K562 (cell line): ENCODE data around the gene DNAI1. TPM values are rescaled to one million over a fixed set of nuclear protein-coding genes. Genes with fewer than 3 reads are reported as not detected.

ENCODE experiments used
- ATAC-seq: fragments of 200-7000 bp; cut with Tn5 transposase; 3 replicates; pipeline ENCODE4 v1.9.1; 2020; ENCODE audit warnings: moderate library complexity
- BruUV-seq: library from RNA; stranded (reverse); fragments of 400-500 nt; replicated peaks from 2 replicates; lab custom pipeline; 2021; lab: Mats Ljungman, UMichigan
- CTCF ChIA-PET: fragments of 300-600 bp; formaldehyde crosslinking; extraction: SDS; loops from one replicate; lab custom pipeline; 2021; ENCODE audit warnings: low intra/inter-chr PET ratio; lab: Yijun Ruan, JAX
- POLR2A ChIA-PET: fragments of 300-600, 350-650 bp; sonication (Branson Sonifier 250); formaldehyde crosslinking; extraction: SDS; loops from one replicate; lab custom pipeline; 2021; ENCODE audit warnings: antibody characterized with exemption, inconsistent platforms; lab: Yijun Ruan, JAX
- DNase-seq, 4 experiments: peaks; one replicate each; pipeline versions ENCODE4 v3.0.0 to v3.0.0-alpha.2; 2011 to 2018; ENCODE audit warnings: low spot score in 3 of 4, mixed read lengths in 3 of 4; ENCODE audit errors: extremely low read depth in 1 of 4
- FAIRE-seq: peaks from 2 replicates; lab custom pipeline; 2011; peaks lifted over from hg19 to GRCh38; lab: Jason Lieb, UNC
- H2AFZ ChIP-seq: 2 replicates; pipeline ENCODE4 v1.6.0; 2011; ENCODE audit warnings: low read depth, low read length, control low read depth, inconsistent platforms
- H3K27ac ChIP-seq: fragments of 200-600 bp; 3 replicates; pipeline ENCODE4 v1.8.0; 2011; ENCODE audit warnings: low read depth, mild to moderate bottlenecking, control low read depth, inconsistent platforms, low read length, moderate library complexity, mixed read lengths; ENCODE audit errors: extremely low read depth
- H3K27me3 ChIP-seq, 2 experiments: fragments of 300-600 bp in 1 of 2; 2 replicates in 1 of 2; 3 replicates in 1 of 2; pipeline versions ENCODE4 v1.6.0 to v1.8.0; 2011; ENCODE audit warnings: inconsistent platforms in 2 of 2, low read length in 2 of 2, mild to moderate bottlenecking in 1 of 2, mixed read lengths in 1 of 2, moderate library complexity in 1 of 2; ENCODE audit not compliant: control insufficient read depth in 2 of 2, insufficient read depth in 2 of 2
- H3K36me3 ChIP-seq: fragments of 300-600 bp; 3 replicates; pipeline ENCODE4 v1.8.0; 2011; ENCODE audit warnings: mild to moderate bottlenecking, low read length, inconsistent platforms; ENCODE audit not compliant: control insufficient read depth, insufficient read depth
- H3K4me1 ChIP-seq, 2 experiments: fragments of 200-600 bp in 1 of 2; replicated peaks in 1 of 2; 2 replicates in 1 of 2; 3 replicates in 1 of 2; pipeline versions ENCODE4 v1.5.1 to v1.8.0; 2011; ENCODE audit warnings: inconsistent platforms in 2 of 2, low read length in 2 of 2, mild to moderate bottlenecking in 1 of 2, mixed read lengths in 1 of 2, moderate library complexity in 1 of 2; ENCODE audit not compliant: control insufficient read depth in 2 of 2, insufficient read depth in 2 of 2
- H3K4me2 ChIP-seq: 2 replicates; pipeline ENCODE4 v1.6.1; 2011; ENCODE audit warnings: low read length, control low read depth, inconsistent platforms, mixed read lengths; ENCODE audit not compliant: insufficient read depth
- H3K4me3 ChIP-seq: fragments of 200-600 bp; sonication (generic), shearing (Covaris generic); 2 replicates; pipeline ENCODE4 v1.5.1; 2016; ENCODE audit warnings: control low read depth, inconsistent platforms
- H3K79me2 ChIP-seq: fragments of 200-600 bp; 3 replicates; pipeline ENCODE4 v1.8.0; 2011; ENCODE audit warnings: low read length, inconsistent platforms; ENCODE audit not compliant: control insufficient read depth, insufficient read depth
- H3K9ac ChIP-seq, 2 experiments: 2 replicates each; pipeline versions ENCODE4 v1.6.0 to v1.6.1; 2011; ENCODE audit warnings: low read depth in 2 of 2, low read length in 2 of 2, control low read depth in 1 of 2, inconsistent platforms in 1 of 2, mild to moderate bottlenecking in 1 of 2, mixed read lengths in 1 of 2; ENCODE audit not compliant: insufficient read depth in 1 of 2
- H3K9me1 ChIP-seq: one replicate; pipeline ENCODE4 v1.6.0; 2011; ENCODE audit warnings: inconsistent platforms, mild to moderate bottlenecking, low read length, moderate library complexity; ENCODE audit not compliant: control insufficient read depth, insufficient read depth
- H3K9me3 ChIP-seq: replicated peaks from 2 replicates; pipeline ENCODE4 v1.5.1; 2011; ENCODE audit warnings: low read depth, low read length, inconsistent platforms; ENCODE audit not compliant: control insufficient read depth, insufficient read depth
- H4K20me1 ChIP-seq: replicated peaks from 2 replicates; pipeline ENCODE4 v1.6.1; 2011; ENCODE audit warnings: low read length, inconsistent platforms, mixed read lengths; ENCODE audit not compliant: control insufficient read depth, insufficient read depth
- BRF1 ChIP-seq: IDR thresholded peaks from 3 replicates; pipeline ENCODE4 v1.6.1; 2011; ENCODE audit warnings: borderline replicate concordance, mild to moderate bottlenecking; ENCODE audit not compliant: insufficient read length; ENCODE audit errors: extremely low read depth
- DLX4 ChIP-seq: fragments of 250-450 bp; sonication (Bioruptor Pico); IDR thresholded peaks from 2 replicates; pipeline ENCODE4 v1.6.1; 2021; ENCODE audit warnings: mild to moderate bottlenecking
- EHMT2 ChIP-seq: fragments of 450-650 bp; IDR thresholded peaks from 2 replicates; pipeline ENCODE4 v1.6.1; 2018; ENCODE audit warnings: antibody characterized with exemption
- ELF4 ChIP-seq: fragments of 450-650 bp; formaldehyde crosslinking; IDR thresholded peaks from 2 replicates; pipeline ENCODE4 v1.4.0; 2022; ENCODE audit warnings: missing genetic modification characterization
- MIER1 ChIP-seq: fragments of 450-650 bp; IDR thresholded peaks from 2 replicates; pipeline ENCODE4 v1.6.1; 2016; ENCODE audit warnings: antibody characterized with exemption, mild to moderate bottlenecking, low read depth
- ZNF282 ChIP-seq: sonication (generic); formaldehyde crosslinking; IDR thresholded peaks from 2 replicates; pipeline ENCODE4 v1.8.1; 2023; ENCODE audit warnings: missing genetic modification reagents
- WGBS: fragments of 100-300 bp; shearing (Covaris generic); methylation state at CpG from one replicate; pipeline ENCODE4 v1.1.6; 2016; ENCODE audit warnings: low coverage, mixed read lengths; ENCODE audit not compliant: insufficient coverage; ENCODE audit errors: missing lambda C conversion rate; 5-methylcytosine and 5-hydroxymethylcytosine counted together
- in situ Hi-C: fragments of 300-500 bp; cut with MboI; formaldehyde crosslinking; loops from 4 replicates; pipeline ENCODE4 v1.15.0; 2018; ENCODE audit warnings: inconsistent platforms, mixed read lengths
- intact Hi-C: fragments of 100-400 bp; cut with micrococcal nuclease; formaldehyde crosslinking; loops from 2 replicates; pipeline ENCODE4 v1.14.2; 2022
- polyA plus RNA-seq, 8 experiments: library from polyadenylated mRNA; depleted of rRNA in 4 of 8; stranded (reverse) in 5 of 8; unstranded in 3 of 8; fragments of >200 nt; fragmentation: Nextera tagmentation in 2 of 8; fragmentation: Illumina TruSeq in 1 of 8; extraction: Ambion mirVana in 2 of 8; extraction: Trizol in 1 of 8; gene quantifications; 2 replicates each; pipeline versions ENCODE4 v1.2.1 to v1.2.3, GENCODE V29; 2011 to 2014; ENCODE audit warnings: inconsistent platforms in 1 of 8, missing spikeins in 1 of 8
- total RNA-seq, 7 experiments: library from RNA; depleted of rRNA in 6 of 7; stranded (reverse); fragments of >200 nt in 6 of 7; fragmentation: Illumina TruSeq in 2 of 7; extraction: Trizol in 2 of 7; gene quantifications; 2 replicates each; pipeline versions ENCODE4 v1.2.1 to v1.2.3, GENCODE V29; 2011 to 2021; ENCODE audit warnings: low replicate concordance in 1 of 7

DNAI1 gene
- total and polyA plus RNA-seq, 9 of the 15 experiments (the other 6 are each of a cell fraction or from before 2014, with no cell fraction given) = 0.01 to 0.17 (median 0.04) TPM; not detected in 6

GRCh38 chr9:34413231-34413852 is 45.3 kb upstream of the DNAI1 start (continued):
- TF ChIP-seq EHMT2 (peak; percentile 96), MIER1 (peak; percentile 94)

- in situ Hi-C loops = no loop called here
Observed at GRCh38 chr9:34417734-34418133, 40.9 kb upstream of the DNAI1 start.

More at GRCh38 chr9:34417734-34418133, 40.9 kb upstream of the DNAI1 start:
- Histone ChIP-seq H3K36me3 (no peaks in the 10 kb centered on the region), H3K27me3 (no peaks in the 10 kb centered on the region), H3K9me1 (no peaks in the 10 kb centered on the region), H4K20me1 (no peaks in the 10 kb centered on the region), H3K27ac (no peak overlapping the region), H3K79me2 (no peaks in the 10 kb centered on the region), H3K9ac (no peak overlapping the region), H3K4me1 (no peaks in the 10 kb centered on the region), H3K4me2 (no peak overlapping the region), H3K9me3 (no peaks in the 10 kb centered on the region), H3K4me3 (no peak overlapping the region), H2AFZ (no peak overlapping the region)
- ChIA-PET CTCF (no interaction called here), POLR2A (no interaction called here)
- intact Hi-C loops = no loop called here
- TF ChIP-seq ZNF282 (CRISPR knock-in tag) (no peak), DLX4 (no peak), BRF1 (no peak), ELF4 (no peak)
- WGBS = 7% methylated on average over 3 of the region's 3 CpGs
- DNase-seq = no peak
- no TSS peak for BruUV-seq
- no peak for FAIRE-seq
- no peak for ATAC-seq
